ENCODE data around the gene DNAJC2.
"Not testable (repeated sequence)": the region's sequence is repeated elsewhere in the genome, so short reads cannot be mapped to it uniquely, and the experiment has no call there.

The DNAJC2 gene

DNA sequence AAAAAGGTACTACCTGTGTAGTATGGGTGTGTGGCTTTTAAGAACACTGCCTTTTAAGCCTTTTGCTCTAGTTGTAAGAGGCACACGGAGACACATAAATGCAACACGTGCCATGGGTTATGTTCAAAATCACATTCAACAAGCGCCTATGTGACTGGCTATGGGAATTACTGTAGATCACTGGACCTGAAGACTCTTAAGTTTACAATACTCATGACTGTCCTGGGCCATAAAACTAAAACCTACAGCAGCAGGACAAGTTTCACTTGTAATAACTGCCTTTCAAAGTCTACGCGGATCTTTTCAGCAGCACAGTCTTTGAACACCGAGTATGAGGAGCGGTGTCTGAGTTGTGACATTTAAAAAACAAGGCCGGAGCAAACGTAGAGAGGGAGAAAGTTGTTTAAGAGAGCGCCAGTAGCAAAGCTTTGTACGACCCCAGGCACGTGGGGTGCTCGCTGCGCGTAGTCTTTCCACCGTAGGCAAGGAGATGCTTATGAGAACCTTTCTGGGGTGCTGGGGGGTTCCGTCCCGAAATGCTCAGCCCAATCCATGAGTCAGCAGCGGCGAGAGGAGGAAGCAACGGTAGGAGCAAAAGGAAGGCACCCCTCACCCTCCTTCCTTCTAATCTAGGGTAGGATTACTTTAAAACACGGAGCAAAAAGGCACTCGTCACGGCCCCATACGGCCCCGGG, 662 bp downstream of the DNAJC2 start:
- in situ Hi-C loops (cut with MboI; ENCODE audit: low sequenced_read_pairs) = no loop called here

DNA sequence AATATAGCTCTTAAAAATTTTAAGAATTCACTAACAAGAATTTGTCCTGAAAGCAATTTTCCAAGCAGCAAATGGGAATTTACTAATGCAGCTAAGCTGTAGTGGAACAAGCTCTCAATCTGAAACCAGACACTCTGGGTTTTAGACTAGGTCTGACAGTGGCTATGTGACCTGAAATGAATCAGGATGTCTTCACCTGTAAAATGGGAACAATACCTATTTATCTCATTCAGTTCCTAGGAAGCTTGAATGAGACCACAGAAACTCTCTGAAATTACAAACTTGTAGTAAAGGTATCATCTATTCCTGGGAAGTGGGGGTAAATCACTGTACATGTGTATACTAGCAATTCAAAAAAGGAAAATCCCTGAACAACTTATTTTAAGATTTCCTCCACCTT, 1.2 kb downstream of the DNAJC2 start:
- in situ Hi-C loops (cut with MboI; ENCODE audit: low sequenced_read_pairs) = no loop called here

DNA sequence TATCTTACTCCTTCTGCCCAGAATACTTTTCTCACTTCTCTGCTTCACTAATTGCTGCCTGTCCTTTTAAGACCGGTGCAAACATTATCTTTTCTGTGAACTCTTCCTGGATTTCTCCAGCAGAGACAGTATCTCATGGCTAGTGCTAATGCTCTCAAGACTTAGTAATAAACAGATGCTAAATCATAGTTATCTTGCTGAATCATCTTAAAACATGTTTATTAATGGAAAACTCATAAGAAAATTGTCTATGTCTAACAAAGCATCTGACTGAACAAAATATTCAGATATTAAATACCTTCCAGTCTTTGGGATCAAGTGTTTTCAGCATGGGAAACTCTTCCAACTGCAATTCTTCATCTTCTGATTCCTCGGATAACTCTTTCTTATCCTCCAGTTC, 3.1 kb downstream of the DNAJC2 start:
- in situ Hi-C loops (cut with MboI; ENCODE audit: low sequenced_read_pairs) = no loop called here

DNA sequence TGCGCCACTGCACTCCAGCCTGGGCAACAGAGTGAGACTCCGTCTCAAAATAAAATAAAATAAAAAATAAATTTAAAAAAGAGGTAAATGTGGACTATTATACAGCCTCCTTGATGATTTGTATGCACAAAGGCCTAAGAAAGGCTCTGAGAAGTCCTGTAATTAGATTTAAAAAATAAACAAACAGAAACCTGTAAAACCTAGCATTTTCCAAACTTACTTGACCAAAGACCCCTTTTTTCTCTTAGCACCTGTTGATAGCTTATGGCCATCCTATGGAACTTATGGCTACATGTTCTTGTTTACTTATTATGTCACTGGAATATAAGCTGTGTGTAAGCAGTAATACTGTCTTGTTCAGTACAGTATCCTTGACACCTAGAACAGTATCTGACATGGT, 5.7 kb downstream of the DNAJC2 start:
- in situ Hi-C loops (cut with MboI; ENCODE audit: low sequenced_read_pairs) = no loop called here

DNA sequence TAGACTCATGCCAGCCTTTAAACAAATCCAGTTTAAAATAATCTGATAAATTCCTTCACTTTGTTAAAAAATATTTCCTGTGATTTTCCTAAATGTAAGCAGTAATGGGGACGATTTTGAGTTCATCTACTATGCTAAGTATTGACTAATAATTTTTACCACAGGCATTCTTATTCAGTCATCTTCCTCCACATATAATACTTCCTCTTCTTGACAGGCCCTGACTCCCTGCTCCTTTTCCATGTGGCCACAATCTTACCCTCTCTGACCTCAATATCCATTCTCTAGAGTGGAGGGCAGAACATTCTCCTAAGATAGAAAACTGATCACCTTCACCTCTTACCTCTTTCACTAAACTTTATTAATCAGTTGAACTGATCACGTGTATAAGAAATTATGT, 7.8 kb downstream of the DNAJC2 start:
- in situ Hi-C loops (cut with MboI; ENCODE audit: low sequenced_read_pairs) = no loop called here

DNA sequence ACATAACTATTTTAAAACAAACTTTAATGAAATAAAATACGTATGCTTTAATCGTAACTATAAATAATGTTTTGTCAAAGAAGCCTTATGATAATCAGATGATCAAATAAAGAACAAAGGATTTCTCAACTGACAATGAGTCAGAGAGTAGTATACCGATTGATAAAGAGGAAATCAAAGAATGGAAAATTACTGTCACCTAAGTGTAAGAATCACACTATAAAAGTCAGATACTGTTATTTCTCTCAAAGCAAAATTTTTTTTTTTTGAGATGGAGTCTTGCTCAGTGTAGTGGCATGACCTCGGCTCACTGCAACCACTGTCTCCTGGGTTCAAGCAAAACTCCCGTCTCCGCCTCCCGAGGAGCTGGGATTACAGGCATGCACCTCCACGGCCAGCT, 18.8 kb downstream of the DNAJC2 start:
- in situ Hi-C loops (cut with MboI; ENCODE audit: low sequenced_read_pairs) = no loop called here

DNA sequence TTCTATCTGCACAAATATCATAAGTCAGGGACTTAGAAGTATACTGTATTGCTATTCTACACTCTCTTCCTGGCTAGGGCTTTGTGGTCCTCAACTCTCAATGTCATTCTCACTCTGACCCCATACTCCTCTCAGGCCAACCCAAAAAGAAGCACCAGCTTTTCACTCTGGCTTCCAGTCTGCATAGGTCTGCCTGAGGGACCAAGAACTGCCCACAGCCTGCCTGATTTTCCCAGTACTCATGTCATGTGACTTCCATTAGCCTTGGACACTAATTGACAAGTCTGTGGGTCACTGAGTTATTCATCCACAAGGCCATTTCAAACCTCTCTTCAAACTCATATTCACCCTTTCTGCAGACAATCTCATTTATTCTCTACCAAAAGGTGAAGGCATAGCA, 27.6 kb downstream of the DNAJC2 start:
- in situ Hi-C loops (cut with MboI; ENCODE audit: low sequenced_read_pairs) = no loop called here

DNA sequence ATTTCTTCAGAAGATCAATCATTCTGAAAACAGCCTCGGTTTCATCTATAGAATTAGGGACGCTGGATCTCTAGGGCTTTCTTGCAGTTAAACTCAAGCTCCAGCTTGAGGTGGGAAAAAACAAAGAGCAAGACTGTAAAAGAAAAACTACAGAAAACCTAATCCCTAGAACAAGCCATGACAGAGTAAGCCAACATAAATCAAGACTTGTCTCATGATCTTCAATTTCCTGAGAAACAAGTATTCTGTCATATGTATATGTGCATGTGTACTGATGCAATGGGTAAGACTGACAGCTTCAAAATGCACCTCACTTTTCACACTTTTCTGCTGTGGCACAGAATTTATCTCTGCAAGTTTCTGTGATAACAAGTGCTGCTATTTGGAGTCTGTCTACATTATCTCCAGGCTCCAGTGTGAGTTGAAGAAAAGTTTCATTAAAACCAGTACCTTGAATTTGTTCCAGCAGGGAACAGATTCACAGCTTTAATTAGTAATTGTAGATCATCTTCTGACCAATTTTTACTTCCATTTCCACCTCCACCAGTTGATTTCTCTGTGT, 28.1 kb downstream of the DNAJC2 start:
- in situ Hi-C loops (cut with MboI; ENCODE audit: low sequenced_read_pairs) = no loop called here

DNA sequence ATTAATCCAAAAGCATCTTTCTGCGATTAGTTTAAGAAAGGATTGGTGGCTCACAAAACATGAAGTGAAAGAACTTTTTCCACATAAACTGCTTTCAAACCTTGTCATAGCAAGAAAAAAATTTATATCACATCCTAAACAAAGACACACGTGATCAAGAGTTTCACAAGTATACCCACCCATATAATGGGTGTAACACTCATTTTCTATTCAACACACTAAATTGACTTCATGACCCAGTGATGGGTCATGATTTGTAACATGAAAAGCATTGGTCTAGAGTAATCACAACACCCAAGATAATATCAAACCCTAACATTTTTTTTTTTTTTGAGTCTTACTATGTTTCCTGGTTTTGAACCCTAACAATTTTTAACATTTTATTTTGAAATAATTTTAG, 29.7 kb downstream of the DNAJC2 start:
- in situ Hi-C loops (cut with MboI; ENCODE audit: low sequenced_read_pairs) = no loop called here

DNA sequence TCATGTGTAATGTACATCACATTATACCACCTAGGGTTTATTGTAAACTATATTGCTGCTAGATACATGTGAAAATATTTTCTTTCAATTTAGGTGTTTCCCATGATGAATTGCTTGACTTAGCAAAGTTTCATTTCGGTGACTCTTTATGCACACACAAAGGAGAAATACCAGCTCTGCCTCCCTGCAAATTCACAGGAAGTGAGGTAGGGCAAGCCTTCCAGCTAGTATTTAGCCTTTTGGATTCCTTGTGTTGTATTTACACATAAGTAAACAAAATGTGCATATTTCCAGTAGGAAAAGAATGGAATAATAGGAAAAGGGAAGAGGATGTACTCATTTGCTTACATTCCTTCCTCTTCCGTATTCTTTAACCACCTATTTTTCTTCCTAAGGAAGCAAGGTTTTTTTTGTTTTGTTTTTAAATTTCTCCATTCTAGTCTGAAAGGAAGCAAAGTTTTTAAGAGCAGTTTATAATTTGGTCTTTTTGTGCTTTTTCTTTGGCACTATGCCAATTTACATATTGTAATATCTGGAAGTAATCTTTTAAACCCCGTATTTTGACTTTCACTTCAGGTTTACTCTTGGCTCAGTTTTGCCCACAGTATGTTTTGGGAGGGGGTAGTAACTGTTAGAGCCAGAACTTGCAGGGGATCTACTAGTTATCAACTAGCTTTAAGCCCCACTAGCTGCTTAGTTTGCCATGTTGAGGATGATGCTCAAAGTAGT, 36.9 kb downstream of the DNAJC2 start:
- in situ Hi-C loops (cut with MboI; ENCODE audit: low sequenced_read_pairs) = no loop called here

DNA sequence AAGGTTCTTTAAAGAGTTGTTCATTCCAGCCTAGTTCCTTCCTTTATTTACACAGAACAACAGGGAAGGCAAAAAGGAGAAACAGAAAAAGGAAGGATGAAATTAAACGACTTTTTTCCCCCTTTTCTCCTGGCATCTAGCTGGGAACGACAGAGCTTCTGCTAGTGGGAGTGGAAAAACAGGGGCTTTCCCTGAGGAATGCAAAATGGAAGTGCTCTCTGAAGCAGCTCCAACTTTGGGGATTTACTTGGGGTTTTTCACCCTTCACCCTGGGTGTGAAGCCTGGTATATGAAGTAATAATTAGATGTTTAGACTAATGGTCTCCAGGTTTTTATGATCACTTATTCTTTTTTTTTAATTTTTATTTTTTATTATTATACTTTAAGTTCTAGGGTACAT, 43.1 kb downstream of the DNAJC2 start:
- in situ Hi-C loops (cut with MboI; ENCODE audit: low sequenced_read_pairs) = no loop called here

DNA sequence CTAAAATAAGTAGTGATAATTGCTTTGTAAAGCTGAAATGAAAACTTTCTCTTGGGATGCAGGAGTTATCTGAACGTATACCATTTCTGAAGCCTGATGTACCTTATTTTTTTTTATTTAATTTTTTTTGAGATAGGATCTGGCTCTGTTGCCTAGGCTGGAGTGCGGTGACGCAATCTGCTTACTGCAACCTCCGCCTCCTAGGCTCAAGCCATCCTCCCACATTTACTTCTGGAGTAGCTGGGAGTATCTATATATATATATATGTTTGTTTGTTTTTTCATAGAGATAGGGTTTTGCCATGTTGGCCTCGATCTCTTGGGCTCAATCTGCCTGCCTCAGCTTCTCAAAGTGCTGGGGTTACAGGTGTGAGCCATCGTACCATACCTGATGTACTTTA, 44.9 kb downstream of the DNAJC2 start:
- in situ Hi-C loops (cut with MboI; ENCODE audit: low sequenced_read_pairs) = no loop called here

DNA sequence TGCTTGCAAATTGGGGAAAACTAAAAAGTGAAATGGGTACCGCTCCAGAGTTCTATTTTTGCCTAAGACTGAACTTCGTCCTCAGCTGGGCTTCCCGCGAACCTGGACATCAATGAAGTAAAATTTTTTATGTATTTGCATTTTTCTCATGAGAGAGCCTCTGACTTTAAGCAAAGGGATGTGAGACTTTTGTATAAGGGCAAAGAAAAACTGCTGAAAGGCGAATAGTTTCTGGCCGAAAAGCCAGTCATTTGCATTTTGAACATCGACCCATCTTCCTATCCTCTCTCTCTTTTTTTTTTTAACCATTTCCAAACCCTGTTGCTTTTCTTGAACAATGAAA, 46.8 kb downstream of the DNAJC2 start:
- in situ Hi-C loops (cut with MboI; ENCODE audit: low sequenced_read_pairs) = no loop called here

DNA sequence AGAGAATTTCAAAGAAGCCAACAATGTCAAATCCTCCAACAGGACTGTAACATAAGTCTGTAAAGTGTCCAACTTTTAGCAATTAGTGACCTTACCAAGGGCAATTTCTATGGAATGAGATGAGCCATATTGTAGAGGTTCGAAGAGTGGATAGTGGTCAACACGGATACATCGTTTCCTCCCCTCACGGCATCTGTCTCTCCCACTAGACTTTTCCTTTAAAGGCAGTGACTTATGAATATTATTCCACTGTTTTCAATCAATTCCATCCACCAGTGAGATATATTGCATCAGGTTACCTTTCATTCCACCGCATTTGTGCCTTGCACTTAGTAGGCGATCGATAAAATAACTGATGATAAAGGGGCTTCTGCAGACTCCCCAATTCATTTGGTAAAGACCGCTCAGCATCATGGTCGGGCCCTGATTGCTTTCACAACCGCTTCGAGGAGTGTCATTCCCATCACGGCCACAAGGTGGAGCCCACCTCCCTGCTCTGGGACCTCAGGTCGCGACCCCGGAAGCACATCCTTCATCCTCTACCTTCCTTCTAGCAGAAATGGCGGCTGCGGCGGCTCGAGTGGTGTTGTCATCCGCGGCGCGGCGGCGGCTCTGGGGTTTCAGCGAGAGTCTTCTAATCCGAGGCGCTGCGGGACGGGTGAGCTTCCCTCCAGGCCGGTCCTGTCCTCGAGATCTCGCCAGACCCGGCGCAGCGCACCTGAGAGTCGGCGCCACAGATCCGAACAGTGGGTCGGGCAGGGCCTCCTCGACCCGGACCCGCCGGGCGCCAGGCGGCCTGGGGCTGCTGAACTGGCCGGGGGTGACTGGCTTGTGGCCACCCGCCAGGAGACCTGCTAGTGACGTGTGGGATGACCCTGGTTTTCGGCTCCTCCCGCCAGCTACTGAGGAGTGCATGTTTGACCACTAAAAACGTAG, 47.4 kb downstream of the DNAJC2 start, which contains the start of gene PMPCB:
TSS of gene PMPCB (plus strand) at position 535 of the 936 bp plus-strand sequence. CDS start at position 560, 25 bp downstream.
- in situ Hi-C loops (cut with MboI; ENCODE audit: low sequenced_read_pairs) = no loop called here

DNA sequence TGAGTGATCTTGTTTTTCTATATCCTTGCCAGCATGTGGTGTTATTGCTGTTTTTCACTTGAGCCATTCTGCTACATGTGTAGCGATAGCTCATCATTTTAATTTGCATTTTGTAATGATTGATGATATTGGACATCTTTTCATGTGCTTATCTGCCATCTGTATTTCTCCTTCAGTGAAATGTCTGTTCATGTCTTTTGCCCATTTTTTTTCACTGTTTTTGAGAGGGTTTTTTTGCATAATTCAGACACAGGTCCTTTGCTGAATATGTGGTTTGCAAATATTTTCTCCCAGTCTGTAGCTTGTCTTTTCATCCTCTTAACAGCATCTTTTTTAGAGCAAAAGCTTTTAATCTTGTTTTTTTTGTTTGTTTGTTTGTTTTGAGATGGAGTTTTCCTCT, 51.0 kb downstream of the DNAJC2 start:
- in situ Hi-C loops (cut with MboI; ENCODE audit: low sequenced_read_pairs) = no loop called here

DNA sequence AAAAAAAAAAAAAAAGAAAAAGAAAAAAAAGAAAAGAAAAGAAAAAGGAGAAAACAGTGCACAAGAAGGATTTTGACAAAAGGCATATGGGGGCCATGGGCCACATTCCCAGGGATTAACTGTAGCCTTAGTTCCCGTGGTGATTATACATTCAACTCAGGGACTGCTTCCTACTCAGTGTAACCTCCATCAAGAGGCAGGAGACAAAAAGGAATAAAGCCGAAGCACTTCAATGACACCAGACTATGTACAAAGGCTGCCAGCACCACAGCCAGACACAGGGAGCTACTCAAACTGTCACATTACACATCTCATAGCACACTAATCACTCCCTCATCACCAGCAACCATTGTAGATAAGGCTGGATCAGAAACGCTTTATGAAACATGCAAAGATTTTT, 52.4 kb downstream of the DNAJC2 start:
- in situ Hi-C loops (cut with MboI; ENCODE audit: low sequenced_read_pairs) = no loop called here

DNA sequence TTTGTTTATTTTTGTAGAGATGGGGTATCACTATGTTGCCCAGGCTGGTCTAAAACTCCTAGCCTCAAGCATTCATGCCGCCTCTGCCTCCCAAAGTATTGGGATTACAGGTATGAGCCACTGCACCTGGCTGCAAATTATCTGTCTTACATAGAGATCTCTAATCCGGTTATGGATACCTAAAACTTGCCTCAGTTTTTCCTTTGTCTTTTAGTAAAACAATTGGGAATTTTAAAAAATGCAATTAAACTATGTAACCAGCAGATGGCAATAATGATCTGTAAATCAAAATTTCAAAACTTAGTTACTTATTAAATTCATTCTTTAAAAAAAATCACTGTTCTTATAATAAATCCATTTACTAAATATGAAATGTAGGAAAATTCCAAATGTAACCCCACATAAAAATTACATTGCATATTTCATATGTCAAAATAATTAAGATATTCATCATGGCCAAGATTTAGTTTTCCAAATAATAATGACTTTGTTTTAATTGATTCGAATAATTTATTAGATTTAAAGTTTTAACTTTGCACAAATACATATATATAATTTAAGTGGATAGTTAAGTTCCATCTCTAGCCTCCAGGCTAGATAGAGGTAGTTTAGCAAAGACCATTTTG, 61.7 kb downstream of the DNAJC2 start:
- in situ Hi-C loops (cut with MboI; ENCODE audit: low sequenced_read_pairs) = not testable (repeated sequence)

DNA sequence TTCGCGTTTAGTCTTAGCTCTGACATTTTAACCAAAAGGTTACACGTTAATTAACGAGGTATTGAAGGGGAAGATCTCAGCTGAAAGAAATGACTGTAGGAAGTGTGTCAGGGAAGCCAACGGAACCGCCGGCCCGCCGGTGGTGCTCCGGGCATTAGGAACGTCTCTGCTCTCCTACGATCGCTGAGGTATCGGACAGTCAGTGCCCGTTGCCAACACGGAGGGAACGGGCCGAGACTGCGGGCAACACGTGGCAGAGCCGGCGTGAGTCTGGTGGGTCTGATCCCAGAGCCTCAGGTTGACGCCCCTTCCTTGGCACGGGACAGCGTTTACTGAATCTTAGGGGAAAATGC, 63.8 kb downstream of the DNAJC2 start:
- in situ Hi-C loops (cut with MboI; ENCODE audit: low sequenced_read_pairs) = not testable (repeated sequence)

DNA sequence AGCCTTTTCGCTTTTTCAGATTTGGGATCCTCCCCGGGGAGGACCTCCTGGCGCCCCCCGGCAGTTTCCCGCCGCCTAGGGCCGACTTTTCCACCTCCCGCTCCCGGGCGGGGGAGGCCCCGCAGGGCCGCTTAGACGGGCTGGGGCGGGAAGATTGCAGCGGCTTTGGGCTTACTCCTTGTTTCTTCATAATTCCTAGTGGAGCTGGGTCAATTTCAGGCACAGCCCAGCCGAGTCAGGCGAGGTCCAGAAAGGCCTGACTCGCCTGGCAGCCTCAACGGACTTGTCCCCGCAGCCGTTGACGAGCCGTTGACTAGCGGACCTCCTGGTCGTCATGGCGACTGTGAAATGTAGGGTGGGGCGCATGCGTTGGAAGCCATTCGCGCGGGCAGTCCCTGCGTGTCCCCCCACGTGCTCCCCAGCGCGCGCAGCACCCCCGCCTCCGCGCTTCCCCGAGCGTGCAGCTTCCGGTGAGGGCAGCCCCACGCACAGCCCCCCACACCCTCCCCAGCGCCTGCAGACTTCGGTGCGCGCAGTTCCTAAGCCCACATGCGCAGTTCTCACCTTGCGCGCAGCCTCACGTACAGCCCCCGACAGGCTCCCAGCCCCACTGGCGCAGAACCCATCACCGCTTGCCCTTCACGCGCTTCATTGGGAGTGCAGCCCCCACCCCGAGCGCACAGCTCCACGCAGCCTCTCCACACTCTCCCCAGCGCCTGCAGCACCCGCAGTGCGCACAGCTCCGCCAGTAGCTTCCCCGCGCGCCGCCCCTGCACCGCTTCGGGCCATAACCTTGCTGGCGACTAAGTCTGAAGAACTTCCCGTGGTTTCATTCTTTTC, 64.4 kb downstream of the DNAJC2 start:
- in situ Hi-C loops (cut with MboI; ENCODE audit: low sequenced_read_pairs) = not testable (repeated sequence)

DNA sequence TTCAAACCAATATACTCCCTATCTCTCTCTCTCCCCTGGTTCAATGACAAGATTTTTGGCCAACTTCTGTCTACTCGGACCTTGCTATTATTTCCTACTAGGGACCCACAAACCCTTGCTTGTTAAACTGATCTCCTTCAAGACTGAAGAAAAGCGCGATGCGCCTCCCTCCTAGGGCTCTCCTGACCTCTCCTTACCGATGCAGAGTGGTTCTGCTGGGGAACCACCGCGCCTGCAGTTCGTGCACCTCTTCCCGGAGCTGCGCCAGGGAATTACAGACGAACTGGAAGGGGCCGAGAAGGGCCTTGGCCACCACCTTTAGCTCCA, 65.0 kb downstream of the DNAJC2 start:
- in situ Hi-C loops (cut with MboI; ENCODE audit: low sequenced_read_pairs) = not testable (repeated sequence)
